Measurements from ENCODE around the gene MKRN2.

GRCh38 chr3:12527757-12528143 is 29.1 kb upstream of the MKRN2 start:
- TF ChIP-seq GATA2 (IDR thresholded peaks at IDR 0.05; ENCODE audit: low read depth, low read length) (no peak), GATA3 (IDR thresholded peaks at IDR 0.05; ENCODE audit: low read depth, low read length) (no peak)

Data from SH-SY5Y (cell line).